Uterus (tissue), 4 donors: ENCODE results near the gene TARBP2. TPM values are rescaled to one million over a fixed set of nuclear protein-coding genes. Genes with fewer than 3 reads are reported as not detected.

ENCODE experiments used
- DNase-seq, 2 donors: peaks; one replicate each; pipeline ENCODE4 v3.0.0-alpha.2; 2019 to 2020
- H3K27ac ChIP-seq, 2 donors: fragments of 200-600 bp; sonication (generic); 1 replicate in 1 of 2; 2 replicates in 1 of 2; pipeline ENCODE4 v1.5.1; 2016 to 2018
- H3K27me3 ChIP-seq, 2 donors: fragments of 200-600 bp; sonication (generic); one replicate each; pipeline ENCODE4 v1.5.1; 2018 to 2019; ENCODE audit warnings: control low read depth in 1 of 2
- H3K36me3 ChIP-seq, 2 donors: fragments of 200-600 bp; sonication (generic); one replicate each; pipeline ENCODE4 v1.5.1; 2019; ENCODE audit warnings: control low read depth in 1 of 2
- H3K4me1 ChIP-seq, 2 donors: fragments of 200-600 bp; sonication (generic); one replicate each; pipeline ENCODE4 v1.5.1; 2018 to 2019; ENCODE audit warnings: control low read depth in 1 of 2
- H3K4me3 ChIP-seq, 2 donors: fragments of 200-600 bp; sonication (generic); 1 replicate in 1 of 2; 2 replicates in 1 of 2; pipeline ENCODE4 v1.5.1; 2018 to 2019; ENCODE audit warnings: mild to moderate bottlenecking in 1 of 2
- H3K9me3 ChIP-seq, 2 donors: fragments of 200-600 bp; sonication (generic); one replicate each; pipeline ENCODE4 v1.5.1; 2019; ENCODE audit warnings: control low read depth in 1 of 2
- POLR2A ChIP-seq, 2 donors: fragments of 450-650 bp; IDR thresholded peaks; one replicate each; pipeline ENCODE4 v1.6.1; 2016; ENCODE audit warnings: antibody characterized with exemption in 2 of 2, mild to moderate bottlenecking in 1 of 2, moderate library complexity in 1 of 2
- intact Hi-C: fragments of 100-400 bp; cut with DNase I; formaldehyde crosslinking; loops from one replicate; pipeline ENCODE4 v1.15.1; 2023; ENCODE audit warnings: low total_unique reads
- total RNA-seq, 4 donors: library from RNA; depleted of rRNA in 3 of 4; stranded (reverse); fragments of >200 nt in 3 of 4; gene quantifications; one replicate each; pipeline versions ENCODE4 v1.1.0 to v1.2.4, GENCODE V29; 2014 to 2023
- TF ChIP-seq, protein P1 (sequence below), 4 experiments: fragments of 200-600 bp in 2 of 4; fragments of 450-650 bp in 2 of 4; sonication (generic) in 2 of 4; IDR thresholded peaks; one replicate each; pipeline ENCODE4 v1.5.1; 2016 to 2019; ENCODE audit warnings: antibody characterized with exemption in 4 of 4, mild to moderate bottlenecking in 2 of 4, moderate library complexity in 1 of 4
- donor health status: DM: yes; HTN: yes; CAD: no.

The TARBP2 gene
- total RNA-seq, 4 donors from 2014 or later = 6.7 to 33.2 (median 19.0) TPM

DNA sequence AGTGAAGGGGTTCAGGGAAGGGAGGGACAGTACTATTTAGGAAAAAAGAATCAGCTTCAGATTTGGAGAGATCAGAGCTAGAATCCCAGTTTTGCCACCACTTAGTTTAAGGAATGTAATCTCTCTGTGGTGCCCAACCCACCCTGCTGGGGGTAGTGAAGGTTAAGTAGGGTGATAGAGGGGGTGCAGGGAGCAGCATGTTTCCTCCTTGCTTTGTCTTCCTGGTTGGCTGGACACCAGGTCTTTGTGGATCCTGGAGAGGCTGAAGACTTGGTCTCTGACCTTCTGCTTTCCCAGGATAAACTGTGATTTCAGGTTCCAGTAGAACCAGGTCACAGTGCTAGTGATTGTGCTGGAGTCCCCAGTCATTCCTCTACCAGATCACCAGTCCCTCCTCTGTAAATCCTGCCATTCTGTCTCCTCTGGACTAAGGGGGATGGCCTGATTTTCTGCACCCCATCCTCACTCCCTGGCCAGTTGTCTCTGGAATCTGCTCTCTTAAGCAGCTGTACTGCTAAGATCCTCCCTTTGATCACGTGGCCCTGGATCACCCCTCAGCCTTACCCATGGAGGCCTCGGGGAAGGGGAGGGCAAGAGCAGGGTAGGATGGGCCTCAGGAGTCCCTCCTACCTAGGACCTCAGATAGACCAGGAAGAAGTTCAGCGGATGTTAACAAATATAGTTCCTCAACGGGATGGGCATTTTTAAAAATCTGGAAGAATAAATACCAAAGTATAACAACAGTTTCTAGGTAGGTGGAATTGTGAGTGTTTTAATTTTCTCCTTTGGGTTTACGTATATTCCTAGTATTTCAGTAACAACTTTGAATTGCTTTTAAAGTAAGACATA, 5.0 kb upstream of the TARBP2 start:
- peak; percentile 75 to 82 for DNase-seq
- no peak overlapping the region for H3K4me3 ChIP-seq
- no peaks in the 10 kb centered on the region for H3K9me3 ChIP-seq
- no peak for TF ChIP-seq POLR2A (IDR thresholded peaks at IDR 0.05)
- TF ChIP-seq, protein P1, sequence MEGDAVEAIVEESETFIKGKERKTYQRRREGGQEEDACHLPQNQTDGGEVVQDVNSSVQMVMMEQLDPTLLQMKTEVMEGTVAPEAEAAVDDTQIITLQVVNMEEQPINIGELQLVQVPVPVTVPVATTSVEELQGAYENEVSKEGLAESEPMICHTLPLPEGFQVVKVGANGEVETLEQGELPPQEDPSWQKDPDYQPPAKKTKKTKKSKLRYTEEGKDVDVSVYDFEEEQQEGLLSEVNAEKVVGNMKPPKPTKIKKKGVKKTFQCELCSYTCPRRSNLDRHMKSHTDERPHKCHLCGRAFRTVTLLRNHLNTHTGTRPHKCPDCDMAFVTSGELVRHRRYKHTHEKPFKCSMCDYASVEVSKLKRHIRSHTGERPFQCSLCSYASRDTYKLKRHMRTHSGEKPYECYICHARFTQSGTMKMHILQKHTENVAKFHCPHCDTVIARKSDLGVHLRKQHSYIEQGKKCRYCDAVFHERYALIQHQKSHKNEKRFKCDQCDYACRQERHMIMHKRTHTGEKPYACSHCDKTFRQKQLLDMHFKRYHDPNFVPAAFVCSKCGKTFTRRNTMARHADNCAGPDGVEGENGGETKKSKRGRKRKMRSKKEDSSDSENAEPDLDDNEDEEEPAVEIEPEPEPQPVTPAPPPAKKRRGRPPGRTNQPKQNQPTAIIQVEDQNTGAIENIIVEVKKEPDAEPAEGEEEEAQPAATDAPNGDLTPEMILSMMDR (IDR thresholded peaks at IDR 0.05) = no peak
- H3K27me3 ChIP-seq = no peaks in the 10 kb centered on the region
- H3K27ac ChIP-seq = peak overlapping the region; percentile 65 to 96
- intact Hi-C loops = no loop called here
- peaks cover 0 to 5% of the 10 kb centered on the region in 2 donors for H3K4me1 ChIP-seq
- H3K36me3 ChIP-seq = no peaks in the 10 kb centered on the region

DNA sequence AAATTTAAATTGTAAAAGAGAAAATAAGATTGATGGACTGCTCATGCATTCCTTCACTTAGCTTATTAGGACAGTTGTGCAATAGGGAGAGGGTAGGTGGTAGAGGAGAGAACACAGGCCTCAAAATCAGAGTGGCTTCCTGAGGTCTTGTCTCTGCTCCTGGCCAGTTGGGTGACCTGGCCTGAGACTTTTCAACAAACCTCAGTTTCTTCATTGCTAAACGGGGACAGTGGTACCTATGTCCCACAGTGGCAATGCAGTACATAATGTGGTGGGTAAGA, 4.4 kb upstream of the TARBP2 start:
- no peaks in the 10 kb centered on the region for H3K9me3 ChIP-seq
- no peak for TF ChIP-seq POLR2A (IDR thresholded peaks at IDR 0.05)
- TF ChIP-seq, protein P1 (IDR thresholded peaks at IDR 0.05) = no peak
- intact Hi-C loops = no loop called here
- H3K36me3 ChIP-seq = no peaks in the 10 kb centered on the region
- DNase-seq = no peak
- no peak overlapping the region for H3K4me3 ChIP-seq
- H3K4me1 ChIP-seq = peaks cover 0 to 5% of the 10 kb centered on the region in 2 donors
- no peaks in the 10 kb centered on the region for H3K27me3 ChIP-seq
- H3K27ac ChIP-seq = peak overlapping the region; percentile 65 to 96

DNA sequence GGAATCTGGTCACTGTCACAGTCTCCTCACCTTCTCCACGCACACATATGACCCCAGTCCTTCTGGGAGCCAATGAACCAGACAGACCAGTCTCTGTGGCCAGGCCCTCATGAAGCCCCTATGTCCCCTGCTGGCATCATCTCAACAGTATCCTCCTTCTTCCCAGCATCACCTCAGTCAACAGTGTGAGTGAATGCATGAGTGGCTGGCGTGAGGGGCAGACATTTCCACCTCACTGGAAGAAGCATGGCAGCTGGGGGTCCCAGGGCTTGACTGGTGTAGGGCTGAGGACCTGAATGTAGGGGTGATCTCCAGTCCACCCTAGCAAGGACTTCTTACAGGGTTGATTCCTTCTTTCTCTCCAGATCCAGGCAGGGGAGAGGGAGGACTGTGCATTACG, 3.6 kb upstream of the TARBP2 start:
- DNase-seq = peak in 1 of 2 donors; percentile 18
- intact Hi-C loops = no loop called here
- H3K27me3 ChIP-seq = no peaks in the 10 kb centered on the region
- H3K4me1 ChIP-seq = peaks cover 0 to 5% of the 10 kb centered on the region in 2 donors
- H3K4me3 ChIP-seq = no peak overlapping the region
- H3K36me3 ChIP-seq = no peaks in the 10 kb centered on the region
- H3K9me3 ChIP-seq = no peaks in the 10 kb centered on the region
- TF ChIP-seq, protein P1 (IDR thresholded peaks at IDR 0.05) = no peak
- no peak for TF ChIP-seq POLR2A (IDR thresholded peaks at IDR 0.05)
- H3K27ac ChIP-seq = peak overlapping the region; percentile 65 to 96

DNA sequence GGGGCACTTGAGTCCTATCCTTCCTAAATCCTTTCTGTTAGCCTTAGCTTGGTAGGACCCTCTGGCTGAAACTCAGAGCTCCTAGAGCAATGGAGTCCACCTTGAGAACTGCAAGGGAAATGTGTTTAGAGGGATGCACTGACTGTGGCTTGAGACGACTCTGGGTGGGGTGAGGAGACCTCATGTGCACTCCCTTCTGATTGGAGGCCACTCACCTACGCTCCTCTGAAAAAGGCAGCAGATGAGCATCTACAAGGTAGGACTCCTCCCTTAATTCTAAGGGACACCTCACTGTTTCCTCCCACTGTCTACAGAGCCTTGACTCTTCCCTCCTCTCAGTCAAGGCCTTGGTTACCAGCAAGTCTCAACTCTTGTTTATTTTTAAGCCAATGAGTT, 2.9 kb upstream of the TARBP2 start:
- no peak for TF ChIP-seq POLR2A (IDR thresholded peaks at IDR 0.05)
- TF ChIP-seq, protein P1 (IDR thresholded peaks at IDR 0.05) = no peak
- no peaks in the 10 kb centered on the region for H3K27me3 ChIP-seq
- H3K27ac ChIP-seq = peak overlapping the region; percentile 96 to 99
- no peak overlapping the region for H3K4me3 ChIP-seq
- no peak for DNase-seq
- no peaks in the 10 kb centered on the region for H3K36me3 ChIP-seq
- H3K9me3 ChIP-seq = no peaks in the 10 kb centered on the region
- H3K4me1 ChIP-seq = peaks cover 0 to 9% of the 10 kb centered on the region in 2 donors
- intact Hi-C loops = no loop called here

DNA sequence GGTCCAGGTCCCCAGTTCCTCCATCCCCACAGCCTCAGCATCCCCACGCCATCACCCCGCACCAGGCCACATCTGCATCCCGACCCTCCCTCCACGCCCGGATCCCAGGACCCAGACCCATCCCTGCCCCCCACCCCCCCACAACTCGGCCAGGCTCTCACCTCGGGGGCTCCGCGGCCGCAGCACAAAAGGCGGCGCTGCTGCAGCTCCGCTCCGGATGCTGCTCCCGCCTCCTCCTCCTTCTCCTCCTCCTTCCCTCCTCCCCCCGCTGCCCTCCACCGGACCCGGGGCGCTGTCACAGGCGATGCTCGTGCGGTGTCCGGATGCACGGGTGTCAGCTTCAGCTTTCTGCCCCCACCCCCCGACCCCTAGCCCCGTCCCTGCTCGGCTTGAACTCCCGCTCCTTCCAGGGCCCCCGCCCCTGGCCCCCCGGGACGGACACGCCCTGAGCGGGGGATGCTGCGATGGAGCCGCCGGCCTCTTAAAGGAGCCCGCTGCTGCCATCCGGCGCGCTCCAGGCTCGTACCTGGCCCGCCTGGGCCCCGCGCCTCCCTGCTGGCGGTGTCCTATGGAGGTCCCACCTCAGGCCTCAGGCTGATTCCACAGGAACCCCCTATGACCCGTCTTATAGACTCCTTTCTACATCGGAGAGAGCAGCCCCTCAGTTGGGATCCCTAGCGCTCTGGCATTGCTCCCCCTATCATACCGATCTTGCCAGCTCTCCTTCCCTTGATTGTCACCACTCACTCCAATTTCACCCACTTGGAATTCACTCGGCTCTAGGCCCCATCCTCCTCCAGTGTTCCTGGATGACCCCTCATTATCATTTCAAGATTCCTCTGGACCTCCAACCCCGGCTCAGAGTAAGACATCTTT, 1.6 kb upstream of the TARBP2 start, which contains the start of gene MAP3K12:
MAP3K12 (minus strand) TSS at position 193 of the 876 bp plus-strand sequence. CDS start 12,067 bp downstream, outside the sequence.
- Histone ChIP-seq H3K36me3 (no peaks in the 10 kb centered on the region), H3K4me1 (peaks cover 0 to 7% of the 10 kb centered on the region in 2 donors), H3K27me3 (no peaks in the 10 kb centered on the region), H3K4me3 (peak within 1 kb of the TSS; percentile 68 to 72), H3K9me3 (no peaks in the 10 kb centered on the region), H3K27ac (peak within 1 kb of the TSS; percentile 96 to 99)
- TF ChIP-seq, protein P1 (IDR thresholded peaks at IDR 0.05) = peak in 2 of 4 experiments; percentile 10 to 16
- TF ChIP-seq POLR2A (IDR thresholded peaks at IDR 0.05) = no peak
- DNase-seq = peak; percentile 76 to 79
- intact Hi-C loops = loop anchor here (10.0 kb wide), 1 partner anchor 45 kb away; the partner anchor contains the start of gene PCBP2
